Measurements from ENCODE around the gene TMEM213. TPM values are rescaled to one million over a fixed set of nuclear protein-coding genes. Genes with fewer than 3 reads are reported as not detected.

TMEM213 gene
- total RNA-seq, 1 donor from 2014 or later: not detected

DNA sequence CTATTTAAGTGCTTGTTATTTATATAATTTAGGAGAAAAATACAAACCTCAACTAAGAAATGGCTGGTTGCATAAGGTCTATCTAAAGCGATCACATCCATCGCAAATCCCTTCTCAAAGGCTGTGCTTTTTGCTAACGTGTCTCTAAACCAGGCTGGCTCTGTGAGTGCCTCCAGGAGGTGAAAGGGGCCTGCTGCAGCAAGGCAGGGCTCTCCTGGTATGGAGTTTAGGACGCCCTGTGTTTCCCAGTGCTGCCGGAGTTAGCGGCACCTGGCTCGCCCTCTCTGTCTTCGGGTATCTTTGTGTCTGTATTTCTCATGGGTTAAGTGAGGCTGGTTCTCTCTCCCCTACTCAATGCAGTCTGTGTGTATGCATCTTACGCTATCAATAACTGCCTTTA lies 68.6 kb downstream of the TMEM213 start:
- TF ChIP-seq EZH2 (IDR thresholded peaks at IDR 0.05) (no peak), EZH2phosphoT487 (IDR thresholded peaks at IDR 0.05) (no peak)
- TF ChIP-seq, protein P1, sequence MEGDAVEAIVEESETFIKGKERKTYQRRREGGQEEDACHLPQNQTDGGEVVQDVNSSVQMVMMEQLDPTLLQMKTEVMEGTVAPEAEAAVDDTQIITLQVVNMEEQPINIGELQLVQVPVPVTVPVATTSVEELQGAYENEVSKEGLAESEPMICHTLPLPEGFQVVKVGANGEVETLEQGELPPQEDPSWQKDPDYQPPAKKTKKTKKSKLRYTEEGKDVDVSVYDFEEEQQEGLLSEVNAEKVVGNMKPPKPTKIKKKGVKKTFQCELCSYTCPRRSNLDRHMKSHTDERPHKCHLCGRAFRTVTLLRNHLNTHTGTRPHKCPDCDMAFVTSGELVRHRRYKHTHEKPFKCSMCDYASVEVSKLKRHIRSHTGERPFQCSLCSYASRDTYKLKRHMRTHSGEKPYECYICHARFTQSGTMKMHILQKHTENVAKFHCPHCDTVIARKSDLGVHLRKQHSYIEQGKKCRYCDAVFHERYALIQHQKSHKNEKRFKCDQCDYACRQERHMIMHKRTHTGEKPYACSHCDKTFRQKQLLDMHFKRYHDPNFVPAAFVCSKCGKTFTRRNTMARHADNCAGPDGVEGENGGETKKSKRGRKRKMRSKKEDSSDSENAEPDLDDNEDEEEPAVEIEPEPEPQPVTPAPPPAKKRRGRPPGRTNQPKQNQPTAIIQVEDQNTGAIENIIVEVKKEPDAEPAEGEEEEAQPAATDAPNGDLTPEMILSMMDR (IDR thresholded peaks at IDR 0.05): no peak
- no peaks in the 10 kb centered on the region for H3K36me3 ChIP-seq
- no peaks in the 10 kb centered on the region for H4K20me1 ChIP-seq (ENCODE audit: low read depth)
- no peaks in the 10 kb centered on the region for H3K4me1 Mint-ChIP-seq
- no peak overlapping the region for H3K4me3 Mint-ChIP-seq
- DNase-seq (ENCODE audit: low spot score): no peak
- no peaks in the 10 kb centered on the region for H3K9me3 Mint-ChIP-seq
- H3K27ac ChIP-seq: no peak overlapping the region
- no peak overlapping the region for H3K4me2 ChIP-seq
- H2AFZ ChIP-seq (replicated peaks): no peak overlapping the region
- no peaks in the 10 kb centered on the region for H3K79me2 ChIP-seq (ENCODE audit: low read depth)
- H3K27me3 ChIP-seq: no peaks in the 10 kb centered on the region
- H3K9ac ChIP-seq: no peak overlapping the region
- peaks cover 2% of the 10 kb centered on the region for H3K27me3 Mint-ChIP-seq (ENCODE audit: insufficient read depth, low read depth)
- H3F3A ChIP-seq (ENCODE audit: low read depth): no peaks in the 10 kb centered on the region
- H3K9me3 ChIP-seq (ENCODE audit: low read depth): no peaks in the 10 kb centered on the region
- H3K4me3 ChIP-seq: no peak overlapping the region
- no peaks in the 10 kb centered on the region for H3K4me1 ChIP-seq
- H3K36me3 Mint-ChIP-seq: peaks cover 39% of the 10 kb centered on the region
- H3K27ac Mint-ChIP-seq: no peak overlapping the region

DNA sequence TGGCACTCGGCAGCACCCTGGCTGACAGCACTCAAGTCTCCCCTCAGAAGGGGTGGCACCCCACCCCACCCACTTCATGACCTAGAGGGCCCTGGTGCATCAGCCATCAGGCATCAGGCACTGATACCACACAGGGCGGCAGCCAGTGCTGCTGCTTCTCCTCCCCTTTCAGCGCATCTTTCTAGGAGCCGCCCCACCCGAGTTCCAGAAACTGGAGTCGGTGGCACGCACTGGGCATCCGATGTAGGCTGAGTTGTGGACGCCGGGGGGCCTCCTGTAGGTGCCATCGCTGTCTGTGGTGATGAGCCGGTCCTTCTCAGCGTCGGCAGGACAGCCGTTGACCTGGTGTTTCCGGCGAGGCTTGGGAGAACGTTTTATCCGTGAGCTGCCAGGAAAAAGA lies 70.0 kb downstream of the TMEM213 start:
- Histone ChIP-seq H3K79me2 (ENCODE audit: low read depth) (no peaks in the 10 kb centered on the region), H2AFZ (replicated peaks) (no peak overlapping the region)
- no peak overlapping the region for H3K27ac Mint-ChIP-seq

GRCh38 chr7:138868711-138869110 lies 70.9 kb downstream of the TMEM213 start:
- Histone ChIP-seq H3K4me2 (no peak overlapping the region), H3K36me3 (no peaks in the 10 kb centered on the region), H3K27me3 (no peaks in the 10 kb centered on the region), H3K9me3 (ENCODE audit: low read depth) (no peaks in the 10 kb centered on the region), H3K4me3 (no peak overlapping the region), H3F3A (ENCODE audit: low read depth) (peaks cover 8% of the 10 kb centered on the region), H3K9ac (no peak overlapping the region), H3K4me1 (peaks cover 10% of the 10 kb centered on the region), H2AFZ (replicated peaks) (no peak overlapping the region), H3K27ac (no peak overlapping the region), H4K20me1 (ENCODE audit: low read depth) (peaks cover 12% of the 10 kb centered on the region), H3K79me2 (ENCODE audit: low read depth) (no peaks in the 10 kb centered on the region)
- peaks cover 42% of the 10 kb centered on the region for H3K36me3 Mint-ChIP-seq
- peaks cover 10% of the 10 kb centered on the region for H3K4me1 Mint-ChIP-seq
- H3K27me3 Mint-ChIP-seq (ENCODE audit: insufficient read depth, low read depth): peaks cover 2% of the 10 kb centered on the region
- peak overlapping the region; percentile 74 for H3K27ac Mint-ChIP-seq
- no peak overlapping the region for H3K4me3 Mint-ChIP-seq
- no peaks in the 10 kb centered on the region for H3K9me3 Mint-ChIP-seq
- no peak for DNase-seq (ENCODE audit: low spot score)
- no peak for TF ChIP-seq EZH2phosphoT487 (IDR thresholded peaks at IDR 0.05)
- TF ChIP-seq, protein P1 (IDR thresholded peaks at IDR 0.05): no peak
- no peak for TF ChIP-seq EZH2 (IDR thresholded peaks at IDR 0.05)

More for the DNA sequence above, 70.0 kb downstream of the TMEM213 start:
- Histone ChIP-seq H3K9me3 (ENCODE audit: low read depth) (no peaks in the 10 kb centered on the region), H3K4me1 (peaks cover under 1% of the 10 kb centered on the region), H3K36me3 (no peaks in the 10 kb centered on the region), H3K9ac (no peak overlapping the region), H3K27ac (no peak overlapping the region), H3F3A (ENCODE audit: low read depth) (no peaks in the 10 kb centered on the region), H3K4me3 (no peak overlapping the region), H3K27me3 (no peaks in the 10 kb centered on the region), H3K4me2 (no peak overlapping the region), H4K20me1 (ENCODE audit: low read depth) (peaks cover 3% of the 10 kb centered on the region)
- H3K27me3 Mint-ChIP-seq (ENCODE audit: insufficient read depth, low read depth): peaks cover 2% of the 10 kb centered on the region
- peaks cover 3% of the 10 kb centered on the region for H3K4me1 Mint-ChIP-seq
- H3K36me3 Mint-ChIP-seq: peaks cover 42% of the 10 kb centered on the region
- H3K9me3 Mint-ChIP-seq: no peaks in the 10 kb centered on the region
- no peak overlapping the region for H3K4me3 Mint-ChIP-seq
- no peak for DNase-seq (ENCODE audit: low spot score)
- TF ChIP-seq EZH2phosphoT487 (IDR thresholded peaks at IDR 0.05) (no peak), EZH2 (IDR thresholded peaks at IDR 0.05) (no peak)
- TF ChIP-seq, protein P1 (IDR thresholded peaks at IDR 0.05): no peak

Data from neural progenitor cell (in vitro differentiated cells).